ENCODE results near the gene GRIN2A. TPM values are rescaled to one million over a fixed set of nuclear protein-coding genes. Genes with fewer than 3 reads are reported as not detected.

Gene GRIN2A
- total RNA-seq, 1 donor from 2014 or later = not detected

- Mint-ChIP-seq H3K9me3 (ENCODE audit: unreplicated experiment) (peaks cover 22% of the 10 kb centered on the region), H3K27ac (ENCODE audit: unreplicated experiment) (no peak overlapping the region), H3K27me3 (ENCODE audit: unreplicated experiment) (no peaks in the 10 kb centered on the region), H3K36me3 (ENCODE audit: unreplicated experiment) (no peaks in the 10 kb centered on the region), H3K4me3 (ENCODE audit: unreplicated experiment) (no peak overlapping the region), H3K4me1 (ENCODE audit: unreplicated experiment) (no peaks in the 10 kb centered on the region)
- TF ChIP-seq CTCF (IDR thresholded peaks at IDR 0.05) = no peak
- DNase-seq (ENCODE audit: extremely low spot score, unreplicated experiment) = no peak
Observed at GRCh38 chr16:9772526-9773225, 409.6 kb downstream of the GRIN2A start.

DNA sequence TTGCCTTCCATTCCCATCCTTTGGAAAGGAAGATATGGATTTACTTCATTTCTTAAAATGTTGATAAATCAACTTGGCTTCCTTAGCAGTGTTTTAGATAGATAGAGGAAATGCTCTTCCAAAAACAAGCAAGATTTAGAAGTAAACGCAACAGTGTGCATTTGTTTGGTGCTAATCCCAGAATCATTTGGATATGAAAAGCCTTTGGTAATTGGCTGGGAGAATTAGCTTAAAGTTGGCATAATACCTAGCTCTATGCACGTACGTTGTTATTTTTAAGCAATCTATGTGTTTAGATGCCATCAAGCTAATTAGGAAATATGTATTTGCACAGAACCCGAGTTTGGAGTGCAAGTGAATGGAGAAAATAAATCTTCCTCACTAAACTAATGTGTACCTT is 415.3 kb downstream of the GRIN2A start:
- no peak for DNase-seq (ENCODE audit: extremely low spot score, unreplicated experiment)
- no peaks in the 10 kb centered on the region for H3K36me3 Mint-ChIP-seq (ENCODE audit: unreplicated experiment)
- H3K27me3 Mint-ChIP-seq (ENCODE audit: unreplicated experiment) = no peaks in the 10 kb centered on the region
- H3K27ac Mint-ChIP-seq (ENCODE audit: unreplicated experiment) = no peak overlapping the region
- no peak overlapping the region for H3K4me3 Mint-ChIP-seq (ENCODE audit: unreplicated experiment)
- H3K9me3 Mint-ChIP-seq (ENCODE audit: unreplicated experiment) = peaks cover 26% of the 10 kb centered on the region
- no peaks in the 10 kb centered on the region for H3K4me1 Mint-ChIP-seq (ENCODE audit: unreplicated experiment)
- no peak for TF ChIP-seq CTCF (IDR thresholded peaks at IDR 0.05)

DNA sequence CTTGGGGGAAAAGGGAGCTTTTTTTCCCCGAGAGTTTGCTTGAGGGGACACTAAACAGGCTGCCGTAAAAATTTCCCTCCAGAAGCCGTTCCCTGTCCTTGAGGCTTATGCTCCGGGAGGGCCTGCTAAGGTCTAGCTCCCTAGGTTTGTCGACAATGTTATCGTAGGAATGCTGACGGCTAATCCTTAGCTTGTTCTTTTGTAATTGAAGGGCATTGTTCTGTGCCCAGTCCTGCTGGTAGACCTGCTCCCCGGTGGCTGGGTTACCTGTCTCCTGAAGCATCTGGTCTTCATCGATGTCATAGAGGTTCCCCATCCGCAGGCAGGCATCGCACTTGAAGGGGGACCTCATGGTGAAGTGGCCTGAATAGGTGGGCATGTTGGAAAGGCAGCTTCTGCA is 418.7 kb downstream of the GRIN2A start:
- H3K4me1 Mint-ChIP-seq (ENCODE audit: unreplicated experiment) = no peaks in the 10 kb centered on the region
- H3K27ac Mint-ChIP-seq (ENCODE audit: unreplicated experiment) = no peak overlapping the region
- DNase-seq (ENCODE audit: extremely low spot score, unreplicated experiment) = no peak
- no peak for TF ChIP-seq CTCF (IDR thresholded peaks at IDR 0.05)
- H3K36me3 Mint-ChIP-seq (ENCODE audit: unreplicated experiment) = no peaks in the 10 kb centered on the region
- peaks cover 36% of the 10 kb centered on the region for H3K9me3 Mint-ChIP-seq (ENCODE audit: unreplicated experiment)
- H3K27me3 Mint-ChIP-seq (ENCODE audit: unreplicated experiment) = no peaks in the 10 kb centered on the region
- no peak overlapping the region for H3K4me3 Mint-ChIP-seq (ENCODE audit: unreplicated experiment)

DNA sequence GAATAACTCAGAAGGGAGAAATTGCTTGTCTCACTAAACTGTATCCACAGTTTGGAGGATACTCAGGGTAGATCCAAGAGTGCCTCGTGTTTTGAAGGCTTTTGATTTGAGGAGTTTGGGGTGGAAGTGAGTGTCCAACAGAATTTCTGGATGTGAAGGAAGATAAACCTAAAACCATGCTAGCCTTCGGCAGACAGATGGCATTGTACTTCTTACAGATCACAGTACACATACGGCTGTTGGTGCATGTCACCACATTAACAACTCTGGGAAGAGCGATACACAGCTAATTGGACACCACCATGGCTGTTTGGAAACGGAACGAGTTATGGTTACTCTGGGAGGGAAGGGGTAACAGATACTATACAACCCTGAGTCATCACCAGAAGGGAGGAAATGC is 420.4 kb downstream of the GRIN2A start:
- H3K4me1 Mint-ChIP-seq (ENCODE audit: unreplicated experiment) = no peaks in the 10 kb centered on the region
- no peak for TF ChIP-seq CTCF (IDR thresholded peaks at IDR 0.05)
- H3K4me3 Mint-ChIP-seq (ENCODE audit: unreplicated experiment) = no peak overlapping the region
- DNase-seq (ENCODE audit: extremely low spot score, unreplicated experiment) = no peak
- H3K9me3 Mint-ChIP-seq (ENCODE audit: unreplicated experiment) = peaks cover 30% of the 10 kb centered on the region
- H3K27me3 Mint-ChIP-seq (ENCODE audit: unreplicated experiment) = no peaks in the 10 kb centered on the region
- H3K27ac Mint-ChIP-seq (ENCODE audit: unreplicated experiment) = no peak overlapping the region
- H3K36me3 Mint-ChIP-seq (ENCODE audit: unreplicated experiment) = no peaks in the 10 kb centered on the region

DNA sequence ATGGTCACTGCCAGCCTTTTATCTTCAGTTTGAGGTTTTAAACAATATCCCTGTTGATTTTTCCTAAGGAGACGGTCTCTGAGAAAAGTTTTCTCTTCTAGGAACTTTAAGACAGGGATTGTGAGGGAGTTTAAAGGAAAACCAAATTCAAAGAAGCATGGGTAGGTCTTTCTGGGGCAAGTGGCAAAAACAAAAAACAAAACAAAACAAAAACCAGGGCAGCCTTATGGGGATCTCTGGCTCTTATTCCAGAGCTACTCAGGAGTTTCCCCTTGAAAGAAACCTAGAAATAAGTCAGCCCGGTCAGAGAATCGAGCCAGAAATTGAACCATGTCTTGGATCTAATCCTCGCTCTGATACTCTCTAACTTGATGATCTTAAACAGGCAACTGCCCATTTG is 424.5 kb downstream of the GRIN2A start:
- no peaks in the 10 kb centered on the region for H3K27me3 Mint-ChIP-seq (ENCODE audit: unreplicated experiment)
- no peak for TF ChIP-seq CTCF (IDR thresholded peaks at IDR 0.05)
- H3K9me3 Mint-ChIP-seq (ENCODE audit: unreplicated experiment) = peaks cover 25% of the 10 kb centered on the region
- no peak for DNase-seq (ENCODE audit: extremely low spot score, unreplicated experiment)
- no peak overlapping the region for H3K4me3 Mint-ChIP-seq (ENCODE audit: unreplicated experiment)
- no peaks in the 10 kb centered on the region for H3K36me3 Mint-ChIP-seq (ENCODE audit: unreplicated experiment)
- H3K4me1 Mint-ChIP-seq (ENCODE audit: unreplicated experiment) = no peaks in the 10 kb centered on the region
- no peak overlapping the region for H3K27ac Mint-ChIP-seq (ENCODE audit: unreplicated experiment)
